Upper lobe of left lung (tissue), 4 donors: Measurements from ENCODE around the gene TSPOAP1.

Source experiments
- EP300 ChIP-seq, 4 donors: sonication (generic); formaldehyde crosslinking; IDR thresholded peaks; one replicate each; pipeline ENCODE4 v1.5.1; 2017; ENCODE audit warnings: antibody characterized with exemption in 4 of 4, control low read depth in 2 of 4
- POLR2A ChIP-seq, 4 donors: fragments of 450-650 bp; IDR thresholded peaks; one replicate each; pipeline ENCODE4 v1.5.1; 2016 to 2017; ENCODE audit warnings: antibody characterized with exemption in 4 of 4, mild to moderate bottlenecking in 2 of 4

DNA sequence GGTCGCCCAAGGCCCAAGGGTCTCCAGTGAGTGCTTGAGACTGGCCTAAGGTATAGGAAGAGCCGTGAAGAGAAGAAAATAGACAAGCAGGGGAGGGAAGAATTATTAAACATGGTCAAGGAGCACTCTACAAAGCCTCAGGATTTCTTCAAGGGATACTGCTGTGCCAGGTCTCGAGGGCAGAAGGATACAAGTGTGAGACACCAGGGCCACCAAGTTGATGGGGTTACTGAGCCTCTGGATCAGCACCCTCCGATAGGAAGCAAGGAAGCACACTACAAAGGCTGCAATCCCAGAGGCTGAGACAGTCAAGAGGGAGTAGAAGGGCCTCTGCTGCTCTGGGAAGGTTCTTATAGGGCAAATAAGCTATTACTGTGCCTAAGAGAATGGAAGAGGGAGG, 16.9 kb upstream of the TSPOAP1 start:
- TF ChIP-seq EP300 (IDR thresholded peaks at IDR 0.05), result no peak
- TF ChIP-seq POLR2A (IDR thresholded peaks at IDR 0.05), result no peak
